GM18873 (cell line): Measurements from ENCODE around the gene TMEM129.

Source experiments
- ATAC-seq: cut with Tn5 transposase; IDR thresholded peaks from one replicate; pipeline ENCODE4 v1.9.1; 2021; ENCODE audit warnings: mild to moderate bottlenecking, moderate library complexity, moderate number of reproducible peaks; ENCODE audit not compliant: unreplicated experiment, low FRiP score

Gene TMEM129

GRCh38 chr4:1759170-1759817 is 38.2 kb upstream of the TMEM129 start:
- ATAC-seq: no peak

- ATAC-seq: no peak
Measured at GRCh38 chr4:1758306-1759121, 37.4 kb upstream of the TMEM129 start.

- no peak for ATAC-seq
Measured at GRCh38 chr4:1757836-1758235, 36.7 kb upstream of the TMEM129 start.

DNA sequence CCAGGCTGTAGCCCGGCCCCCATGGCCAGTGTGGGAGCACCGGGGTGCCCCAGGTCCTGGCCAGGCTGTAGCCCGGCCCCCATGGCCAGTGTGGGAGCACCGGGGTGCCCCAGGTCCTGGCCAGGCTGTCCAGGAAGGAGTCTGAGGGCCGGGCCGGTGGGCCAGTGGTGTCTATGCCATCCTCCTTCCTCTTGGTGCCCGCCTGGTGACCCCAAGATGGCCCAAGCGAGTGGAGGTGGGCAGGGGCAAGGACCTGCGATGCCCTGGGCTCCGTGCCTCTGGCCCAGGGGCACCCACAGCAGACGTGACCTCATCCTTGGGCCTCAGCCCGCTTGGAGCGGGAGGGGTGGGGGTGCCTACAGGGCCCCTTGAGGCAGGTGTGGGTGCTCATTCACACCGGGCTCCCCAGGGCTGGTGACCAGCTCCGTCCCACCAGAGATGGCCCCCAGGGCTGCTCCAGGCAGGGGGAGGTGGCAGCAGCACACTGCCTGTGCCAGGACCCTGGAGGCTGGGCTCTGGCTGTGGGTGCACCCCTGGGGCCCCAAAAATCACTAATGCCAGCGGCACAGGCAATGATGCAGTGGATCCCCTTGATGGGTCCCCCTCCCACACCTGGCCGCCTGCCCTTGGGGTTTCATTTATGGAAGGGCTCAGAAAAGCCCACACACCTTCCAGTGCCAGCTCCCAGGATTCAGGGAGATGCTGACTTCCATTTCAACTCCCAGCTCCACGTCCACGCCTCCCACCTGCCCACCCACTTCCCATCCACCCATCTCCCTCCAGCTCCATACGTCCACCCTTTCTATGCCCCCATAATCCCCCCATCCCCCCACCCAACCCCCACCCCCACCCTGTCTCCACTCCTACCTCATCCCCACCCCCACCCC is 36.0 kb upstream of the TMEM129 start:
- no peak for ATAC-seq

DNA sequence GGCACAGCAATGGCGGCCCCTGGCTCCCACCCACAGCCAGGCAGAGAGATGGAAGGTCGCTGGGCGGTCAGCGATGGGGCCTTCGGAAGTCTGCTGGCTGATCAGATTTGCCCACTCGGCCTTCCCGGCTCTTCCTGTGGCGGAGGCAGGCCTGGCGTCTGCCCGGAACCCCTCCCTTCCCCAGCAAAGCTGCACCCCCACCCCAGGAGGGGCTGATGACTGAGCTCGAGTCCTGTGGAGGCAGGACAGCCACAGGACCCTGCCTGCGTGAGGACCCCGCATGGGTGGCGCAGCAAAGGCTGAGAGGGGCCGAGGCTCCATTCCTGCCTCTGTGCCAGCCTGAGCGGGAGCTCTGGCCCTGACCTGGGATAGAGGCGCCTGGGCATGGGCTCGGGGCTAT is 35.0 kb upstream of the TMEM129 start:
- ATAC-seq: no peak

DNA sequence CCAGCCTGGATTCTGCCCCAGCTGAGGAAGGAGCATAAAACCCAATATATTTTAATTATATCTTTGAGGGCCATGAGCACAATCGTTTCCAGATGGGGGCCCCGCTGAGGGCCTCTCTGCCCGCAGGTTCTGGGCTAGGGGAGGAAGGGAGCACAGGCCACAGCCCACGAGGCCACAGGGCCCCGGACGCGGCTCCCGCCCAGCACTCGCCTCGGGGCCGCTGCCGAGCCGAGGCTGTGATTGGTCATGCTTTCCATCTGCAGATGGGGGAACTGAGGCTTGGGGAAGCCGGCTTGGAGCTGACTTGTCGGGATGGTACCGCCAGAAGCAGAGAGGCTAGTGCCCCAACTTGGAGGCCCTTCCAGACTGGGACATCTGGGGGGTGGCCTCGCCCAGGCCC is 34.2 kb upstream of the TMEM129 start:
- no peak for ATAC-seq

DNA sequence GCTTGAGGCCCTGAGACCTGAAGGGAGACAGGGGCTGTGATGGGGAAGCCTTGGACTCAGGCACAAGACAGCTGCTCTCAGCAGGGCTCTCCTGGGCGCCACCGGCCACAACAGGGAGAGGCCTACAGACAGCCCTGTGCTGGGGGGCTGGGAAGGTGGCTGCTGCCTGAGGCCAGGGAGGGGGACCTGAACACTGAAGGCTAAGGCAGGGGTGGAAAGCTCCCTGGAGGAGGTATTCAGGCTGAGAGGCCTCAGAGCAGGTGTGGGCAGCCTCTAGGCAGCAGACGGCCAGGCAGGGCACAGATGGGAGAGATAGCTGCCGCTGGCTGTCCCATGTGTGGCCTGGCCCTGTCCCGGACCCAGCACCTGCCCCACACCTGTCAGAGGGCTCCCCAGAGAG is 33.2 kb upstream of the TMEM129 start:
- no peak for ATAC-seq

DNA sequence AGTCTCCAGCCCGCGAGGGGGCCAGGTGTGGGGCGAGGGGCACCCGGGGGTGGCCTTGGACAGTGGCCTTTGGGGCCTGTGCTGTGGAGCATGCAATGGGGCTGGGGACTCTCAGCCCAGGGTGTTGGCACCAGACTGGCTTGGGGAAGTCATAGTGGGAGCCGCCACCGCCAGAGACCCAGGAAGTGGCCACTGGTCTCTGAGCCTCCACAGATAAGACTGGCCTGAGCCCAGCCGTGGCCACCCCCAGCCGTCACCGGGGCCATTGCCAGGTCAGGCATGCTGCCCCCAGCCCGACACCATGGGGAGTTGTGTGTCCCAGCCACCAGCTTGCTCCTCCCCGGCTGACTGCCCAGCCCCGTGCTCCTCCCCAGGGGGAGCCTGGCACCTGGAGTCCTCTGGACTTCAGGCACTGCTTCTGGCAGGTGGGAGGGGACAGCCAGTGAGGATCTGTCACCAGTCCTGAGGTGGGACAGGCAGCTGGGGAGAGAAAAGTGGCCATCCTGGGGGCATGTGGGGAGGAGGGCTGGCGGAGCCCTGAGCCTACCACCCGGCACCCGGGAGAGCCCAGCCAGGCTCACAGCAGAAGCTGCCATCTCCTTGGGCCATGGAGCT is 32.7 kb upstream of the TMEM129 start:
- ATAC-seq: no peak

- ATAC-seq: no peak
Measured at GRCh38 chr4:1753294-1753696, 32.2 kb upstream of the TMEM129 start.

- ATAC-seq: no peak
Measured at GRCh38 chr4:1752284-1753041, 31.3 kb upstream of the TMEM129 start.

DNA sequence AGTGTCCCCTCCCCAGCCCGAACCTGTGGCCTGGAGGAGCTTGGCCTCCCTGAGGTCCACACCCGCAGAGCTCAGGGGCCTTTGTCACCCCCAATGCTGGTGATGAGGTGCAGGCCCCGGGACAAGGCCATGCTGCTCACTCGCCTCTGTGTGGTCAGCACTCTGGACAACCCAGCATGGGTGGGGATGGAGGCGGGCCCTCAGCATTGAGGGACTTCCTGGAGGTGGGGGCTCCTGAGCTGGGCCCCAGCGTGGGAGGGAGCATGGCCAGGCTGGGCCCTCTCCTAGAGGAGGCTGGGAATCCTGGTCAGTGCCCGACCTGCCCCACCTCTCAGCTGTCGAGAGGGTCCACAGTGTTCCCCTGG is 30.8 kb upstream of the TMEM129 start:
- no peak for ATAC-seq

DNA sequence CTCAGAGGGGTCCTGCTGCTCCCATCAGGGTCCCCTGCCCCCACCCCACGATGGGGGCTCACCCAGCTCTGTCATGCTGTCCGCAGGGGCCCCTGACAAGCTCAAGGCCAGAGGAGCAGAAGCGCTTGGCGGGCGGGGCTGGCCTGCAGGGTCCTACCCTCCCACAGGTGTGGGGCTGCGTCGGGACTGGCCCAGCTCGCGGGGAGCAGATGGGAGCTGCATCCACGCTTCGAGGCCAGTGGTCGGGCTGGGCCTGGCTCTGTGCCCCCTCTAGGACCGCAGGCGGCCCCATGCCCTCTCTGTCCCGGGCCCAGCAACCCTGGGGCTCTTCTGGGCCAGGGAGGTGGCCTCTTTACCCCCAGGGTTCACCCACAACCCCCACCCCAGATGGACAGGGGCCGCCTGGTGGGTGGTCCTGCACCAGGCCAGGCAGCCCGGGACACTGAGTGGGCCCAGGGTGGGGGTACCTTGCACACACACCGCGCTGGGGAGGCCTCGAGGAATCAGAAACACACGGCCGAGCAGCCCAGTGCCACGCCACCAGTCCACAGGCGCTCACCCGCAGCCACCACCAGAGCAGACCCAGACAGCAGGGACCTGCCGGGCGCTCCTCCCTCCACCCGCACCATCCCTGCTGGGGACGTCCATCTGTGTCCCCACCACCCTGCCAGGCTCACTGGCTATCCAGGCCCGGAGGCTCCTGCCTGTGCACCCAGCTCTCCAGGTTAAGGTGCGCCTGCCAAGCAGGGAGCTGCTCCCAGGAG is 30.2 kb upstream of the TMEM129 start:
- no peak for ATAC-seq

GRCh38 chr4:1750381-1751154 is 29.4 kb upstream of the TMEM129 start:
- ATAC-seq: no peak

GRCh38 chr4:1749826-1750225 is 28.7 kb upstream of the TMEM129 start:
- ATAC-seq: no peak

DNA sequence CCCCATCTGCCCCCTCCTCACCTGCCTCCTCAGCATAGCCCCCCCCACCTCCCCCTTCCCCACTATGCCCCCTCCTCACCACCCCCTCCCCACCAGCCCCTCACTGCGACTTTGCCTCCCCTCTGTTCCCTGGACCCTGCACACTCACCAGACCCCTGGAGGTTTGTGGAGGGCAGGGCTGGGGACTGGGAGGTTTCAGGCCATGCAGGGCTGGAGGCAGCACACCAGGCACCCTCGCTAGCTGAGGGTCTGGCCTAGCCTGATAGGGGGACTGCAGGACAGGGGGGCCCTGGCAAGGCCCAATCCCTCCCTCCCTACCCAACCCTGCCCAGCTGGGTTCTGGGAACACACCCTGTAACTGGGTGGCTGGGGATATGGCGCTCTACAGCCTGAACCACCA is 28.2 kb upstream of the TMEM129 start:
- no peak for ATAC-seq

DNA sequence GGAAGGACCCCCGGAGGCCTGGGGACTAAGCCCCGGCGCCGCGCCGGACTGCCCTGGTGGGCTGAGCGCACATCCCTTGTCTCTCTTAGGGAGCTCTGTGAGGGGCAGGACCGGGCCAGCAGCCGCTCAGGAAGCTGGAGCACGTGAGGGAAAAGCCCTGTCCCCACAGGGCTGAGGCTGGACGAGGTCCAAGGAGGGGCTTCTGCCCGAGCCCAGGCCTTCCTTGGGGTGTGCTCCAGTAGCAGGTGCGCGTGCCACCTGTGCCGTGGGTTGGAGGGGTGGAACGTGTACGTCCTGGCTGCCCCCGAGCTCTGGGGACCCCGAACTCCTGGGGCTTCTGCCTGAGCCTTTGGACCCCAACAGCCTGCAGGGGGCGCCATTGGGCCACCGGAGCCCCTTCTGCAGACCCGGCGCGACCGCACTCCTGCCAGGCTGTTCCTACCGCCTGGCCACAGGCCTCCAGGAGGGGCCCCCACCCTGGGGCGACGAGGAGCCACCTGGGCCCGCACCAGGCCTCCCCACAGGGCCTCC is 27.4 kb upstream of the TMEM129 start:
- ATAC-seq: no peak

- ATAC-seq: no peak
Measured at GRCh38 chr4:1747603-1747967, 26.5 kb upstream of the TMEM129 start.

GRCh38 chr4:1746919-1747602 is 25.9 kb upstream of the TMEM129 start:
- ATAC-seq: no peak
